ENCODE measurements around the gene RCBTB2.

The RCBTB2 gene

GRCh38 chr13:48494874-48495273 lies 38.0 kb downstream of the RCBTB2 start:
- H3K4me1 ChIP-seq (ENCODE audit: control insufficient read depth, insufficient read depth, low read length), result no peaks in the 10 kb centered on the region
- H3K27me3 ChIP-seq (ENCODE audit: control insufficient read depth, insufficient read depth, low read length), result no peaks in the 10 kb centered on the region
- H3K27ac ChIP-seq (ENCODE audit: low read depth, low read length), result no peak overlapping the region

GRCh38 chr13:48493851-48494250 lies 39.0 kb downstream of the RCBTB2 start:
- H3K9ac ChIP-seq (ENCODE audit: low read length), result no peak overlapping the region
- H3K27me3 ChIP-seq (ENCODE audit: control insufficient read depth, insufficient read depth, low read length), result no peaks in the 10 kb centered on the region
- H3K4me3 ChIP-seq (ENCODE audit: low read length), result no peak overlapping the region
- no peak overlapping the region for H3K27ac ChIP-seq (ENCODE audit: low read depth, low read length)
- no peaks in the 10 kb centered on the region for H3K4me1 ChIP-seq (ENCODE audit: control insufficient read depth, insufficient read depth, low read length)
- H3K36me3 ChIP-seq (ENCODE audit: control insufficient read depth, insufficient read depth, low read length), result no peaks in the 10 kb centered on the region

More at GRCh38 chr13:48494874-48495273, 38.0 kb downstream of the RCBTB2 start:
- Histone ChIP-seq H3K4me3 (ENCODE audit: low read length) (no peak overlapping the region), H3K9ac (ENCODE audit: low read length) (no peak overlapping the region), H3K36me3 (ENCODE audit: control insufficient read depth, insufficient read depth, low read length) (no peaks in the 10 kb centered on the region)

- Histone ChIP-seq H3K4me1 (ENCODE audit: control insufficient read depth, insufficient read depth, low read length) (no peaks in the 10 kb centered on the region), H3K9ac (ENCODE audit: low read length) (no peak overlapping the region), H3K4me3 (ENCODE audit: low read length) (no peak overlapping the region), H3K27ac (ENCODE audit: low read depth, low read length) (no peak overlapping the region), H3K27me3 (ENCODE audit: control insufficient read depth, insufficient read depth, low read length) (no peaks in the 10 kb centered on the region), H3K36me3 (ENCODE audit: control insufficient read depth, insufficient read depth, low read length) (no peaks in the 10 kb centered on the region)
Measured at GRCh38 chr13:48493066-48493765, 39.7 kb downstream of the RCBTB2 start.

- H3K9ac ChIP-seq (ENCODE audit: low read length), result no peak overlapping the region
- peak overlapping the region; percentile 6 for H3K4me3 ChIP-seq (ENCODE audit: low read length)
- peak overlapping the region; percentile 11 for H3K27ac ChIP-seq (ENCODE audit: low read depth, low read length)
- no peaks in the 10 kb centered on the region for H3K36me3 ChIP-seq (ENCODE audit: control insufficient read depth, insufficient read depth, low read length)
- H3K27me3 ChIP-seq (ENCODE audit: control insufficient read depth, insufficient read depth, low read length), result no peaks in the 10 kb centered on the region
- no peaks in the 10 kb centered on the region for H3K4me1 ChIP-seq (ENCODE audit: control insufficient read depth, insufficient read depth, low read length)
Measured at GRCh38 chr13:48492470-48493065, 40.3 kb downstream of the RCBTB2 start.

DNA sequence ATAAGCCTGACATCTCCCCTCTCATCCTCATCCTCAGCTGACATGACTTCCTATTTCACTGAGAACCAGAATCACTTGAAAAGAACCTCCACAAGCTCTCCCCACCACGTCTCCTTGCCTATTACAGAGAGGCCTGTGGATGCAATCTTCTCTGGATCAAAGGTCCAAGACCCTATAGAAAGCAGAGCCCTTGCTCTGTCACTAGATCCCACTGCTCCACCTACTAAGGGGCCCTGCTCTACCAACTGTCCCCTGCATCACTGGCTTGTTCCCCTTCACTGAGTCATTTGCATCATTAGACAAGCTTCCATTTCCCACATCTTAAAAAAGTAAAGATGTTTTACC lies 40.8 kb downstream of the RCBTB2 start:
- no peaks in the 10 kb centered on the region for H3K27me3 ChIP-seq (ENCODE audit: control insufficient read depth, insufficient read depth, low read length)
- H3K4me3 ChIP-seq (ENCODE audit: low read length), result no peak overlapping the region
- H3K27ac ChIP-seq (ENCODE audit: low read depth, low read length), result no peak overlapping the region
- H3K9ac ChIP-seq (ENCODE audit: low read length), result no peak overlapping the region
- H3K4me1 ChIP-seq (ENCODE audit: control insufficient read depth, insufficient read depth, low read length), result no peaks in the 10 kb centered on the region
- H3K36me3 ChIP-seq (ENCODE audit: control insufficient read depth, insufficient read depth, low read length), result no peaks in the 10 kb centered on the region

DNA sequence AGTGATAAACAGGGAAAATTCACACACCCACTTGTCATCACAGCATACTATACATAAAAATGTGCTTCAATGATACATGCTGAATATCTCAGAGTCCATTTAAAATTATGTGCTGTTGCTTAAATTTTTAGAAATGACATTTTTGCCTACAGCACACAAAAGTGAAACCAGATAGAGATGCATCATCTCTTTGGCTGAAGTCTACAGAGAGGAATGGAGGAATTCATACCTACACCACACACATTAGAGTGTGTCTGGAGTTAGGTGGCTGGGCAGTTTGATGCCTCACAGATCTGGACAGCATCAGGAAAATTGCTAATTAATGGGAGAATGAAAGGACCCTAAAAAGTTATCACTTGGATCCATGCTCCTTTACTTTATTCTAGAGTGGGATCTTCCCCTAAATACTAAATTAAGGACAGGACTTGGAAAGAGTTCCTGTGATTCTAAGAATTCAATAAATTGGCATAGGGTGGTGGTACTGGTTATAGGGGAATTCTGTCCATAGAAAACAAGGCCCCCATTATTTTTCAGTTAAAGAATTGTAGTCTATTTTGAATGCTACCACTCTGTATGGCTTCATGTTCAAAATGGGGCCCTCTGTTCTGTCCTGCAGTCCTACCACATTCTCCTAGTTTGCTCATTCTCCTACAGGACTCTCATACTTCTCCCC lies 41.3 kb downstream of the RCBTB2 start:
- H3K4me3 ChIP-seq (ENCODE audit: low read length), result no peak overlapping the region
- H3K4me1 ChIP-seq (ENCODE audit: control insufficient read depth, insufficient read depth, low read length), result no peaks in the 10 kb centered on the region
- no peaks in the 10 kb centered on the region for H3K36me3 ChIP-seq (ENCODE audit: control insufficient read depth, insufficient read depth, low read length)
- H3K9ac ChIP-seq (ENCODE audit: low read length), result no peak overlapping the region
- no peak overlapping the region for H3K27ac ChIP-seq (ENCODE audit: low read depth, low read length)
- H3K27me3 ChIP-seq (ENCODE audit: control insufficient read depth, insufficient read depth, low read length), result no peaks in the 10 kb centered on the region

DNA sequence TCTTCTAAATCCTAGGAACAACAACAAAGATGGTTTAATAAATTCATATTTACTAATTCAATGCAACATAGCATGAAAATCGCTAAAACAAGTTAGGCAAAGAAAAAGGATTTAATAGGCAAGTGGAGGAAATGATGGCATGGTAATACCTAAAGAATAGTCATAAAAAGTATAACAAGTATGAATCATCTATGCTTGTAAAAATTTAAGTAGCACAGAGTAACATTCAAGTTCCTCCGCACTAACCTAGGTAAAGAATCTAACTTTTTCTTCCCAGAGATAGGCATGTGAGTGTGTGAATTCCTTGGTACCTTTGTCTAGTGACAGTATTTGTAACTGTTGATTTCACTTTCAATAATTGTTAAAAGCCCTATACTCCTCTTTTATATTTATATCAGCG lies 42.6 kb downstream of the RCBTB2 start:
- H3K36me3 ChIP-seq (ENCODE audit: control insufficient read depth, insufficient read depth, low read length), result no peaks in the 10 kb centered on the region
- no peak overlapping the region for H3K4me3 ChIP-seq (ENCODE audit: low read length)
- H3K4me1 ChIP-seq (ENCODE audit: control insufficient read depth, insufficient read depth, low read length), result no peaks in the 10 kb centered on the region
- H3K27me3 ChIP-seq (ENCODE audit: control insufficient read depth, insufficient read depth, low read length), result no peaks in the 10 kb centered on the region
- H3K9ac ChIP-seq (ENCODE audit: low read length), result no peak overlapping the region
- no peak overlapping the region for H3K27ac ChIP-seq (ENCODE audit: low read depth, low read length)

- H3K36me3 ChIP-seq (ENCODE audit: control insufficient read depth, insufficient read depth, low read length), result no peaks in the 10 kb centered on the region
- H3K4me3 ChIP-seq (ENCODE audit: low read length), result no peak overlapping the region
Measured at GRCh38 chr13:48489666-48490065, 43.2 kb downstream of the RCBTB2 start.

DNA sequence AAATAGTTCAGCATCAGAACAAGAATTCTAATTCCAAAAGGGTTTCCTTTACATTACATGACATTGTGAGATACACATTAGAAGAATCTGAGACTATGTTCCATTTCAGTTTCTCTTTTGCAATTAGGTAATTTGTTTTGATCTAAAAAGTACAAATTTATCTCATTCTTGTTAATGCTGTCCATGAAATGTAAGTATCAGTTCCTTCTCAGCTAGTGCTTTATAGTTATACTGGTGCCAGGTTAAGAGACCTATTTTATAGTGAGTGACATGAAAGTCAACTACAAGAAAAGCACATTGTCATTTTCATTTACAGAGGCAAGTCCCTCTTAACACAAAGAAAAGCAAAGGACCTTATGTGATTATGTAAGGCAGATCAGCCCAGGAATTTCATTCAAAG lies 43.9 kb downstream of the RCBTB2 start:
- Histone ChIP-seq H3K27ac (ENCODE audit: low read depth, low read length) (no peak overlapping the region), H3K9ac (ENCODE audit: low read length) (no peak overlapping the region), H3K27me3 (ENCODE audit: control insufficient read depth, insufficient read depth, low read length) (no peaks in the 10 kb centered on the region), H3K4me3 (ENCODE audit: low read length) (no peak overlapping the region), H3K4me1 (ENCODE audit: control insufficient read depth, insufficient read depth, low read length) (no peaks in the 10 kb centered on the region), H3K36me3 (ENCODE audit: control insufficient read depth, insufficient read depth, low read length) (no peaks in the 10 kb centered on the region)

More at GRCh38 chr13:48489666-48490065, 43.2 kb downstream of the RCBTB2 start:
- no peak overlapping the region for H3K9ac ChIP-seq (ENCODE audit: low read length)
- no peak overlapping the region for H3K27ac ChIP-seq (ENCODE audit: low read depth, low read length)
- H3K27me3 ChIP-seq (ENCODE audit: control insufficient read depth, insufficient read depth, low read length), result no peaks in the 10 kb centered on the region
- no peaks in the 10 kb centered on the region for H3K4me1 ChIP-seq (ENCODE audit: control insufficient read depth, insufficient read depth, low read length)

GRCh38 chr13:48487968-48488367 lies 44.9 kb downstream of the RCBTB2 start:
- no peak overlapping the region for H3K9ac ChIP-seq (ENCODE audit: low read length)
- no peak overlapping the region for H3K27ac ChIP-seq (ENCODE audit: low read depth, low read length)
- H3K4me1 ChIP-seq (ENCODE audit: control insufficient read depth, insufficient read depth, low read length), result no peaks in the 10 kb centered on the region

GRCh38 chr13:48486836-48487235 lies 46.0 kb downstream of the RCBTB2 start:
- Histone ChIP-seq H3K4me1 (ENCODE audit: control insufficient read depth, insufficient read depth, low read length) (no peaks in the 10 kb centered on the region), H3K27ac (ENCODE audit: low read depth, low read length) (no peak overlapping the region), H3K36me3 (ENCODE audit: control insufficient read depth, insufficient read depth, low read length) (no peaks in the 10 kb centered on the region), H3K4me3 (ENCODE audit: low read length) (no peak overlapping the region), H3K9ac (ENCODE audit: low read length) (no peak overlapping the region), H3K27me3 (ENCODE audit: control insufficient read depth, insufficient read depth, low read length) (no peaks in the 10 kb centered on the region)

More at GRCh38 chr13:48487968-48488367, 44.9 kb downstream of the RCBTB2 start:
- no peaks in the 10 kb centered on the region for H3K27me3 ChIP-seq (ENCODE audit: control insufficient read depth, insufficient read depth, low read length)
- no peaks in the 10 kb centered on the region for H3K36me3 ChIP-seq (ENCODE audit: control insufficient read depth, insufficient read depth, low read length)
- no peak overlapping the region for H3K4me3 ChIP-seq (ENCODE audit: low read length)

DNA sequence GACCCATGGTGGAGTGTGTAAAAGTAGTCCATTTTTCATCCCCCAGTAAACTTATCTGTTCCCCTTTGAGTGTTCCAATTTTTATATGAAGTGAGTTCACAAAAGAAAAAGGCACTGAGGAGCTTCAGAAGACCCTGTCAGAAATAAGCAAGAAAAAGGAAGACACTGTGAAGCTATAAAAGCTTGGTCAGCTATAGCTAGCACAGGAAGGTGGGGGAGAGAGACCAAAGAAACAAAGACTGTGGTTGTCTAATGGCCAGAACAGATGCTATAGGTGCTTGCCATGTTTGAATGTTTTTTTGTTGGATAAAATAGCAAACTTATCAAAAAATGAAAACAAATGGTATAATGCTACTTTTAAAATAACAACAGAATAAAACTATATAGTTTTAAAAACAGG lies 46.5 kb downstream of the RCBTB2 start:
- H3K9ac ChIP-seq (ENCODE audit: low read length), result no peak overlapping the region
- no peaks in the 10 kb centered on the region for H3K27me3 ChIP-seq (ENCODE audit: control insufficient read depth, insufficient read depth, low read length)
- no peak overlapping the region for H3K27ac ChIP-seq (ENCODE audit: low read depth, low read length)
- H3K4me1 ChIP-seq (ENCODE audit: control insufficient read depth, insufficient read depth, low read length), result no peaks in the 10 kb centered on the region
- no peaks in the 10 kb centered on the region for H3K36me3 ChIP-seq (ENCODE audit: control insufficient read depth, insufficient read depth, low read length)
- H3K4me3 ChIP-seq (ENCODE audit: low read length), result no peak overlapping the region
